Measurements from ENCODE around the gene ADORA1.

ADORA1 gene

DNA sequence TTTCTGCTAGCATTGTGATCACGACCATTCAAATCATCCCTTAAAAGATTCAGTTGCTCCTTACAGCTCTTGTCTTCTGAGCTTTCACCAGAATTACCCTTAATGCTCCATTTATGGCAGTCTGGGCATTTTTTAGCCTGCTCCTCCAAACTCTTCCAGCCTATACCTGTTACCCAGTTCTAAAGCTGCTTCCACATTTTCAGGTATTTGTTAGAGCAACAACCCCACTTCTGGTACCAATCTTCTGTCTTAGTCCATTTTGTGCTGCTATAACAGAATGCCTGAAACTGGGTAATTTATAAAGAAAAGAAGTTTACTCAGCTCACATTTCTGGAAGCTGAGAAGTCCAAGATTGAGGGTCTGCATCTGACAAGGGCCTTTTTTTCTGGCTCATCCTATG lies 30.9 kb downstream of the ADORA1 start:
- no peak for DNase-seq (ENCODE audit: low read depth, low spot score)

DNA sequence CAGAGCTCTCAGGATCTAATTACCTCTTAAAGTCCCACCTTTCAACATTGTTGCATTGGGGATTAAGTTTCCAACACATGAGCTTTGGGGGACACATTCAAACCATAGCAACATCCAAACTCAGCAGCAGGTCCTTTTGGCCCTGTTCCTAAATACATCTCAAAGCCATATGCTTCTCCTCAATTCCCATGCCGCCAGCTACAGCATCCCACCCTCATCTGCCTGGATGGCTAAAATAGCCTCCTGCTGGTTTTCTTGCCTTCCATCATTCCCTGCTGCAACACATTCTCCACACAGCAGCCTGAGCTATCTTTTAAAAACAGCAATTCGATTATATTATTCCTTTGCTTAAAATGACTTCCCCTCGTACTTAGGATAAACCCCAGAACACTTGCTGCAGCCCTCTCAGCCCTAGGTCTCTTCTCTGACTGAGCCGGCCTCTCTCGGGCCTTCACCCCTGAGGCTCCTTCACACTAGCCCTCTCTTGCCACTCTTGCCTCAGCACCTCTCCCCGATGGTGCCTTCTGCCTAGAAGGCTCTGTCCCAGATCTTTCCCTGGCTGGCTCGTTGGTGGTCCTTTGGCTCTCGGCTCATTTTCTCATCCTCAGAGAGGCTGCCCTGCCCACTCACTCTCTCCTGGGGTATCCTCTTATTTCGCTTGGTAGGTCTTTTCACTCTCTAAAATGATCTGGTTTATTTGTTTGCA lies 31.6 kb downstream of the ADORA1 start:
- no peak for DNase-seq (ENCODE audit: low read depth, low spot score)

DNA sequence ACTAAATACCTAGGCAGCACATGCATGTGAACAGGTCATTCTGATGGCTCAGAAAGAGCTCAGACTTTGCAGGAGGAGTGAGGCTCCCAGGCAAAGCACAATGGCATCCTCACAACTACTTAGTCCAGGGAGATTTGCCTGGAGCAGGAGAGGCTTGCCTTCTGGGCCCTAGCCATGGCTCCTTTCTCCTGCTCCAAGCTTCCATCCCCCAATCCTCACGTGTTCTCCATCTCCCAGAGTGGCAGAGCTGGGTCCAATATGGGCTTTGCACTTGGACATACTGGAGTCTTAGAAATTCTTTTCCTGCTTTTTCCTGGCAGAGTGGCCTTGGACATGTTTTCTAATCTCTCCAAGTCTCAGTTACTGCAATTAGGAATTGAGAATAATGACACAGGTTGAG lies 32.3 kb downstream of the ADORA1 start:
- DNase-seq (ENCODE audit: low read depth, low spot score) = no peak

DNA sequence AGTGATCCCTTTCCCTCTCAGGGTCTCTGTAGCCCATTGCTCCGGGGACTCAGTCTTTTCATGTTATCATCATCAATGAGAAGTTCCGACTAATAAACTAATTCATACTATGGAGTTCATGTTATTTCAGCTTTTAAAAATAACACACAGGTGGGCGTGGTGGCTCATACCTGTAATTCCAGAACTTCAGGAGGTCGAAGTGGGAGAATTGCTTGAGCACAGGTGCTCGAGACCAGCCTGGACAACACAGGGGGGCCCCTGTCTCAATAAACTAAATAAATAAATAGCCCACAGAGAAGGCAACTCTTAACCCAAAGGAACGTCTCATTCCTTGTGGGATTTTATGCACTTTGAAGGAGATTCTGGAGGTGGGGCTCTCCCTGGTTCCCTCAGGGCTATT lies 33.6 kb downstream of the ADORA1 start:
- DNase-seq (ENCODE audit: low read depth, low spot score) = no peak

DNA sequence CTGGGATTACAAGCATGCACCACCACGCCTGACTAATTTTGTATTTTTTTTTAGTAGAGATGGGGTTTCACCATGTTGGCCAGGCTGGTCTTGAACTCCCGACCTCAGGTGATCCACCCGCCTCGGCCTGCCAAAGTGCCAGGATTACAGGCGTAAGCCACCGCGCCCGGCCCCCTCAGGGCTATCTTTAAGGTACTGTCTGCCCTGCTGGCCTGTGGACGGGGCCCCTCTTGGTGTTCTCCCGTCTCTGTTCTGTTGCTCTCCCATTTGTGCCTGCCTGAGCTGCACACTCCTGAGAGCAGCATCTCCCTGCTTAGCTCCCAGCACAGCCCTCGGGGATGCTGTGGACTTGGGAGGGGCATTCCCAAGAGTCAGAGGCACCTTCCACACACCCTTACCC lies 34.2 kb downstream of the ADORA1 start:
- DNase-seq (ENCODE audit: low read depth, low spot score) = no peak

DNA sequence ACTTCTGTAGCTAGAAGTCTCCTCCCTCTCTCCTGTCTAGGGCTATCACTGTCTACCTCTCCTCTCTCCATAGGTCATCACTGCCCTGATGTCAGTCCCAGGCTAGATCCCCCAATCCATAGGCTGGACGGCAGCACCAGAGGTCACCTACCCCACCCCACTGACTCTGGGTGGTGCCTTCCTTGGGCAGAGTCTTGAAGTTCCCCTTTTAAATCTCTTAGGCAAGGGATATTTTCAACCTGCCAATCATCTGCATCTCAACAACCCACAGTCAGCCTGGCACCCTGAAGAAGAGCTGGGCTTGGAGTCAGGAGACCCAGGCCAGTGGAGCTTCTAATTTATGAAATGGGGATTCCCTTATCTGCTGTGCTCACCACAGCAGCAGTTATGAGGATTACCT lies 34.9 kb downstream of the ADORA1 start:
- no peak for DNase-seq (ENCODE audit: low read depth, low spot score)

DNA sequence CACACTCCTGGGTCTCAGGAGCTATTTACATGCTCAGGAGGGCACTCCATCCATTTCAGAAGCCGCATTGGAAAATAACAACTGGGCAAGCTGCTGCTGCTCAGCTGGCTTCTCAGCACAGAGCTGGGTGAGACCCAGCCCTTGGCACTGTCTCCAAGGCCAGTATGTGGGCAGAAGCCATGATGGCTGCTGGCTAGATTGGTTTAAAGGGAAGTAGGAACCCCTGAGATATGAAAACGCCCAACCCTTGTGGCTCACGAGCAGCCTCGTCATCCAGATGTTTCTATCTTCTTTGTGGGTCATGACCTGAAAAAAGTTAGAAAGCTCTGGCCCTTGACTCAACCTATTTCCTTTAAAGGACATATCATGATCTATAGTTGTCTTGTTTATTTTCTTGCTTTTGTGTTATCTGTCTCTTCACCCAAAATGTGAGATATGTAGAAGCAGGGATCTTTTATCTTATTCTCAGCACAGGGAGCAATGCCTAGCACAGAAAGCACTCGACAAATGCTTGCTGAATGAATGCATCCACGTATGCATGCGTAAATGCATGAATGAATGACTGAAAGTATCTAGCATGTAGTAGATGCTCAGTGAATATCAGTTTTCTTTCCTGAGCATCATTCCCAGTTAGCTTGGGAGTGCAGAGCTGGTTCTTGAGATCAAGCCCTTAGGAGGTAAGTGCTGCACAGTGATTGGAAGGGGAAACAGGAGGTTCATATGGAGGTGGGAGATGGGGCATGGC lies 36.5 kb downstream of the ADORA1 start:
- DNase-seq (ENCODE audit: low read depth, low spot score) = no peak

DNA sequence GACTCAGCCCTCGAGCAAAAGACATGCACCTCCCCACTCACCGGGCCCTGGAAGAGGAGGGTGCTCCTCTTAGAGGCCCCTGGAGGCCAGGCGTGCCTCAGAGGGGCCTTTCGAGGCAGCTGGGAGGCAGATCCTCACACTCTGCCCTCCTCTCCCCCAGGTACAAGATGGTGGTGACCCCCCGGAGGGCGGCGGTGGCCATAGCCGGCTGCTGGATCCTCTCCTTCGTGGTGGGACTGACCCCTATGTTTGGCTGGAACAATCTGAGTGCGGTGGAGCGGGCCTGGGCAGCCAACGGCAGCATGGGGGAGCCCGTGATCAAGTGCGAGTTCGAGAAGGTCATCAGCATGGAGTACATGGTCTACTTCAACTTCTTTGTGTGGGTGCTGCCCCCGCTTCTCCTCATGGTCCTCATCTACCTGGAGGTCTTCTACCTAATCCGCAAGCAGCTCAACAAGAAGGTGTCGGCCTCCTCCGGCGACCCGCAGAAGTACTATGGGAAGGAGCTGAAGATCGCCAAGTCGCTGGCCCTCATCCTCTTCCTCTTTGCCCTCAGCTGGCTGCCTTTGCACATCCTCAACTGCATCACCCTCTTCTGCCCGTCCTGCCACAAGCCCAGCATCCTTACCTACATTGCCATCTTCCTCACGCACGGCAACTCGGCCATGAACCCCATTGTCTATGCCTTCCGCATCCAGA lies 37.7 kb downstream of the ADORA1 start:
- no peak for DNase-seq (ENCODE audit: low read depth, low spot score)

DNA sequence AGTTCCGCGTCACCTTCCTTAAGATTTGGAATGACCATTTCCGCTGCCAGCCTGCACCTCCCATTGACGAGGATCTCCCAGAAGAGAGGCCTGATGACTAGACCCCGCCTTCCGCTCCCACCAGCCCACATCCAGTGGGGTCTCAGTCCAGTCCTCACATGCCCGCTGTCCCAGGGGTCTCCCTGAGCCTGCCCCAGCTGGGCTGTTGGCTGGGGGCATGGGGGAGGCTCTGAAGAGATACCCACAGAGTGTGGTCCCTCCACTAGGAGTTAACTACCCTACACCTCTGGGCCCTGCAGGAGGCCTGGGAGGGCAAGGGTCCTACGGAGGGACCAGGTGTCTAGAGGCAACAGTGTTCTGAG lies 38.3 kb downstream of the ADORA1 start:
- no peak for DNase-seq (ENCODE audit: low read depth, low spot score)

DNA sequence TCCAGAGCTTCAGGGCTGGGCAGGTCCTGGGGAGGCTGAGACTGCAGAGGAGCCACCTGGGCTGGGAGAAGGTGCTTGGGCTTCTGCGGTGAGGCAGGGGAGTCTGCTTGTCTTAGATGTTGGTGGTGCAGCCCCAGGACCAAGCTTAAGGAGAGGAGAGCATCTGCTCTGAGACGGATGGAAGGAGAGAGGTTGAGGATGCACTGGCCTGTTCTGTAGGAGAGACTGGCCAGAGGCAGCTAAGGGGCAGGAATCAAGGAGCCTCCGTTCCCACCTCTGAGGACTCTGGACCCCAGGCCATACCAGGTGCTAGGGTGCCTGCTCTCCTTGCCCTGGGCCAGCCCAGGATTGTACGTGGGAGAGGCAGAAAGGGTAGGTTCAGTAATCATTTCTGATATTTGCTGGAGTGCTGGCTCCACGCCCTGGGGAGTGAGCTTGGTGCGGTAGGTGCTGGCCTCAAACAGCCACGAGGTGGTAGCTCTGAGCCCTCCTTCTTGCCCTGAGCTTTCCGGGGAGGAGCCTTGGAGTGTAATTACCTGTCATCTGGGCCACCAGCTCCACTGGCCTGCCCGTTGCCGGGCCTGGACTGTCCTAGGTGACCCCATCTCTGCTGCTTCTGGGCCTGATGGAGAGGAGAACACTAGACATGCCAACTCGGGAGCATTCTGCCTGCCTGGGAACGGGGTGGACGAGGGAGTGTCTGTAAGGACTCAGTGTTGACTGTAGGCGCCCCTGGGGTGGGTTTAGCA lies 38.8 kb downstream of the ADORA1 start:
- no peak for DNase-seq (ENCODE audit: low read depth, low spot score)

DNA sequence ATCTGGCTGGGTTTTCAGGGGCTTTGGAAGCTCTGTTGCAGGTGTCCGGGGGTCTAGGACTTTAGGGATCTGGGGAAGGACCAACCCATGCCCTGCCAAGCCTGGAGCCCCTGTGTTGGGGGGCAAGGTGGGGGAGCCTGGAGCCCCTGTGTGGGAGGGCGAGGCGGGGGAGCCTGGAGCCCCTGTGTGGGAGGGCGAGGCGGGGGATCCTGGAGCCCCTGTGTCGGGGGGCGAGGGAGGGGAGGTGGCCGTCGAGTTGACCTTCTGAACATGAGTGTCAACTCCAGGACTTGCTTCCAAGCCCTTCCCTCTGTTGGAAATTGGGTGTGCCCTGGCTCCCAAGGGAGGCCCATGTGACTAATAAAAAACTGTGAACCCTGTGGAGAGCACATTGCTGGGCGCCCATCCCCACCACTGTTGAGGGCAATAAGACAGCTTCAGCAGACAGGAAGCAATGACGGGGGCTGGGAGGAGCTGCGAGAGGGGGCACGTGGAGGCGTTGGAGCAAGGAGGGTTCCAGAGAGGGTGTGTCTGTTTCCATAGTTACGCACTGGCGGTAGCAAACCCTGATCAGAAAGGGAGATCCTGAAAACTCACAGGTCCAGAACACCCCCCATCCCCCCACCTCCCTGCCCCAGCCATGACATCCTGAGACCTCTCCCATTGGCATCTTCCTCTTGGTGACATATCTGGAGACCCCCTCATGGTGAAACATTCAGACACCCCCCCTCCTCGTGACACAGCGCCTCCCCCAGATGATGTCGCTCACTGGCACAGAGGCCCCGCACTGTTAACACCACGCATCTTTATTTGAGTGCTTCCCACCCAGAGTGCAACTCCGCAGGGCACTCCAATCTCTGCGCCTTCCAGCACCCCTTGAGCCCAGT lies 39.7 kb downstream of the ADORA1 start:
- no peak for DNase-seq (ENCODE audit: low read depth, low spot score)

DNA sequence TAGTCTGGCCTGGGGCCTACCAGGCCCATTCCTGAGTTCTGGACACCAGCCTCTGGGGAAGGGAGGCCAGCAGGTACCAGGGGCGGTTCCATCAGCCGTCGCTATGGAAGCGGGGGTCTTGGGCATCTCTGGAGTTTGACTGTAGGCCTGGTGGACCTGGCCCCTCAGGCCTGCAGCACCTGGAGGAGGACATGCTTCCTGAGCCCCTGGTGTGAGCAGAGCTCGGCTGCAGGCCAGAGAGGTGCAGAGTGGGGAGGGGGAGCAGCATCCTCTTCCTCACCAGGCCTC lies 40.3 kb downstream of the ADORA1 start:
- DNase-seq (ENCODE audit: low read depth, low spot score) = no peak

DNA sequence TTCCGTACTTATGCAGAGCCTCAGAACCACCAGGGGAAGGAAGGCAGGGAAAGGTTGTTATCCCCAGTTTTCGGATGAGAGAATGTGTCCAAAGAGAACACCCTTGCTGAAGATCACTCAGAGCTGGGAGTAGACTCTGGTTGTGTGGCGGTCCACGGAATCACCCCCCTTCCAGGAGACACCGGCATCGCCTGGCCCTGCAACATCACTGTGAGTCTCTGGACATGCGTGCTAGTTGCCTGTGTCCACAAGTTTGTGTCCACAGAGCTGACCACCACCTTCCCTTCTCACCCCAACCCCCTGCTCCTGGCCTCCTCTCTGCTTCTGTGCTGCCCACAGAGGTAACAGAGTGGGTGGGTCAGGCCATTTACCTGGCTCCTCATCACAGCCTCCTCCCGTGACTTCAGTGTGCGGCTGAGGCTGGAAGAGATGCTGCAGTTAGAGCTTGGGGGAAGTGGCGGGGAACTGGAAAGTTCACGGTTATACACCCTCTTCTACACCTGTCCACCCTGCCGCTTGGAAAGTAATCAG lies 40.8 kb downstream of the ADORA1 start:
- DNase-seq (ENCODE audit: low read depth, low spot score) = no peak

DNA sequence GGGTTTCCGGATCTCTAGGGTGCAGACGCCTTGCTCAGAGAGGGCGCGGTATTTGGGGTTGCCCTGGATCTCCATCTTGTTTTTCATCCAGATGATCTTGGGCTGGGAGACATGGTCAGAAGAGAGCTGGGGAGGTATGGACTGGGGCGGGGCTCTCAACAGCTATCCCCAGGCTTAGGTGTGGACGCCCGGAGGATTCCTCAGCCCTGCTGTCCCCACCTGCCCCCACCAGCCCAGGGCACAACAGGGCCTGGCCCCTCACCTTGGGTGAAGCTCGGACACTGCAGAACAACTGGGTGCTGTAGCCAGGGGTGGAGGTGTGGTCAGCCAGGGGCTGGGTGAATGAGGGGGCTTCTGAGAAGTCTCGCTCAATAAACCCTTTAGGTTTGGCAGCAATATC lies 41.5 kb downstream of the ADORA1 start:
- no peak for DNase-seq (ENCODE audit: low read depth, low spot score)

DNA sequence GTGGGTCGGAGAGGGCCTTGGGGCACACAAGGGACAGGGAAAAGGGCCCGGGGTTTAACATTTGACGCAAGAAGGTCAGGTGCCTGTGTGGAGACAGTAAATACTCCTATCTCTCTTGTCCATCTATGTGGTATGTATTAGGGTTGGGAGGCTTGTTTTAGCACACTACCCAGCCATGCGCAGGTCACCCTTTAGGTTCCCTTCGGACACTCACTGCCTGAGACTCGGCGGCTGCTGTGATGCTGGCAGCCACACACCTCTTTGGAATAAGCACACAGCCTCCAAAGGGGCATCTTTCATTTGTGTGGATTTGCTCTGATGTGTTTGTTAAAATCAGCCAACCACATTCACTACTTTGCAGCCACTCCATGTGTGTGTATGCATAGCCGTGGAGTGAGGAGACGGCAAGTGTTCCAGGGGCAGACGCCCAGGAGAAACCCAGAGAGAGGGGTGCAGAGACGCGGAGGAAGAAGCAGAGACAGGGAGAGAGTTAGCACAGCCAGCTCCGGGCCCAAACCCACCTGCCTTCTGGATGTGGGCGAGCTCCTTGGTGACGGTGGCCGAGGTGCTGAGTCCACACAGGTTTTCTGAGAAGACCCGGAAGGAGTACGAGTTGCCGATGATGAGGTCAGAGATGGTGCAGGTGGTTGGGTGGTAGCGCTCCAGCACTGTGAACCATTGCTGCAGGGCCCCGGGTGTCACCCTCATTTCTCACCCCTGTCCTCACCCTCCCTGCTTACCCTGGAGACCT lies 42.4 kb downstream of the ADORA1 start:
- DNase-seq (ENCODE audit: low read depth, low spot score) = no peak

DNA sequence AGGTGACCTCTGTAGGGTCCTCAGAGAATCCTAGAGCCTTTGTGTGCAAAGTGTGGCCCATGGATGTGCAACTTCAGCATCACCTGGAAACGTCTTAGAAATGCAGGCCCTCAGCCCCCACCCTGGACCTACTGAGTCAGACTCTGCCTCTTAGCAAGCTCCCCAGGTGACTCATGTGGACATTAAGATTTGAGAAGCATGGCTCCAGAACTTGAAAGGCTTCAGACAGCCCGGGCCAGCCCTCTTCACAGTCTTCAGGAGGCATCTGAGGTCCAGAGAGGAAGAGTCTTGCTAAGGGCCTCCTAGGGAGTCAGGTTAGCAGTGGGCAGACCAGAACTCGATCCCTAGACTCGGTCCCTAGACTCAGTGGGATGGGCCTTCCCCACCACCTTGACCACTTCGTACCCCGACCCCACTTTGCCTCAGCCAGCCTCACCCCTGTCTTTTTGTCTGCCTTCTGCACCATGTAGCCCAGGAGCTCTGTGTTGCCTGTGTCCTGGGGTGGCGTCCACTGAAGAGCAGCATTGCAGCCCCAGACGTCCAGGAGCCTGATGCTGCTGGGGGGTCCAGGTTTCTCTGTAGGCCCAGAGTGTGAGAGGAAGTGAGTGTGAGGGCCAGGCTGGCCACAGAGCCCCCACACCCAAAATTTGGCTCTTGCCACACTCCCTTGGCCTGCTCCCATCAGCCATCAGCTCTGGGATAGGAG lies 43.3 kb downstream of the ADORA1 start:
- DNase-seq (ENCODE audit: low read depth, low spot score) = no peak

DNA sequence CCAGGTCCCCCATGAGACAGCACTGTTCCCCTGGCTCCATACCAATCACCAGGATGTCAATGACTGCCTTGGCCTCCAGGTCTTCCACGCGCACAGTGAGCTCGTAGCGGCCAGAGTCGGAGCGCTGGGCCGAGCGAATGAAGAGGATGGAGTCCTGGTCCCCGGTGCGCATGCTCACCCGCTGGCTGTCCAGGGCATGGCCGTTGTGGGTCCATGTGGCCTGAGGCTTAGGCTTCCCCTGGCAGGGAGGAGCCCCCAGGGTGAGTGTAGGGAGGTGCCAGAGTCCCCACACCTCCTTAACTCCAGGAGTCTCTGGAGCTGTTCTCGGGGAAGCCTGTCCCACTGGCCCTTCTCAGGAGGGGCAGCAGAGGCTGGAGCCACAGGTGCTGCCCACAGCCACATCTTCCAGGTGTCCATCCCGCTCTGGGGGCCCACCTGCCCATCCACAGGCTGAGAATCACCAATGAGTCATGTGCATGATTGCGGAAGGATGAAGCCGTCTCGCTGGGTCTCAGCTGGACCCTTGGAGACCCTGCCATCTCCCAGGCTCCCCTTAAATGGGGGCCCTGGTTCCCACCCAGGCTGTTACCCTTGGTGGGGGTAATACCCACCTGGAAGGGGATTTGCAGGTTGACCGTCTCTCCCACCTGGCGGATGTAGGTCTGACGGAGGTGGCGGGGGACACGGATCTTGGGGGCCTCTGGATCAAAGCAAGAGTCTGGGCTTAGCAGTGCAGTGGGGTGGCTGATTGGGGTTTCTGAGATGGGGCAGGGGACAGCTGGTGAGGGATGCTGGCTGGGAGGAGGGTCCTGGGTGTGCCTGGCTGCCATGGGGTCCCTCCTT lies 44.0 kb downstream of the ADORA1 start:
- DNase-seq (ENCODE audit: low read depth, low spot score) = no peak

DNA sequence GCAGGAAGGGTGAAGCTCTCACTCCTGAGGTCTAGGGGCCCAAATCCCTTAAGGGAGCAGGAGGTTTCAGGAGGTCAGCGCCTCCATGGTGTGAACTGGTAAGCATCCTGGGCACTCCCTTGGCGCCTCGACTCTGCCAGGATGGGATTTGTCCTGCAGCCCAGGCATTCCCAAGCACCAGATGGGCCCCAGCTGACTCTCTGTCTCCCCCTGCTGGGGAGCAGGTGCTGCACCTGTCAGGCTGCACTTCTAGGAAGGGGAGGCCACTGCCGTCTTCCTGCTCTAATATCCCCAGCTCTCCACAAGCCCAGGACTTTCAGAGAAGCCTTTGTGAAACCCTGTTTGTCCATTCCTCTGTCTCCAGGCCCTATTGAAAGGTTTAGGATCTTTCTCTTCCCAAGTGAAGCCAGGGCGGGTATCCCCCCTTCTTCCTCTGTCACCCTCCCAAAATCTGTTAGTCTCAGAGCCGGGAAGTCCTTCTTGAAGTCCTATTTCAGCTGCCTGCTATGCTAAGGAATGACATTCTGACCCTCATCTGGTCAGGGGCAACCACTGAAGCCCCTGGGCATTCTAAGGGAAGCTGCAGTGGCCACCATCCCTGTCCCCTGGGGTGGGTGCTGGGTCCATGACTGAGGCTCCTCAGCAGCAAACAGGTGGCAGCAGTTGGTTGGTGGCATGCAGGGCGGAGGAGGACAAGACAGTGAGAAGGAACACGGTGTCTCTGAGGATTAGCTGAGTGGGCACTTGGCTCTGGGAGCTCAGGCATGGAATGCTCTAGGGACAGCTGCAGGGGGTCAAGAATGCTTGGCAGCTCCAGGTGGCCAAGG lies 44.9 kb downstream of the ADORA1 start:
- peak; percentile 72 for DNase-seq (ENCODE audit: low read depth, low spot score)
